ENCODE measurements around the gene FBLN1. TPM values are rescaled to one million over a fixed set of nuclear protein-coding genes. Genes with fewer than 3 reads are reported as not detected.

Gene FBLN1
- total RNA-seq, 1 donor from 2014 or later = 211 TPM

- no peaks in the 10 kb centered on the region for H3K9me3 Mint-ChIP-seq (ENCODE audit: unreplicated experiment)
Measured at GRCh38 chr22:45526768-45527360, 24.2 kb downstream of the FBLN1 start.

GRCh38 chr22:45527456-45527855 is 24.8 kb downstream of the FBLN1 start:
- peaks cover 22% of the 10 kb centered on the region for H3K4me1 Mint-ChIP-seq (ENCODE audit: unreplicated experiment)
- H3K27ac Mint-ChIP-seq (ENCODE audit: unreplicated experiment) = no peak overlapping the region
- H3K9me3 Mint-ChIP-seq (ENCODE audit: unreplicated experiment) = no peaks in the 10 kb centered on the region
- TF ChIP-seq CTCF (IDR thresholded peaks at IDR 0.05) = no peak
- DNase-seq (ENCODE audit: extremely low spot score, unreplicated experiment) = no peak
- peaks cover 19% of the 10 kb centered on the region for H3K36me3 Mint-ChIP-seq (ENCODE audit: unreplicated experiment)
- no peak overlapping the region for H3K4me3 Mint-ChIP-seq (ENCODE audit: unreplicated experiment)
- no peaks in the 10 kb centered on the region for H3K27me3 Mint-ChIP-seq (ENCODE audit: unreplicated experiment)

More at GRCh38 chr22:45526768-45527360, 24.2 kb downstream of the FBLN1 start:
- Mint-ChIP-seq H3K36me3 (ENCODE audit: unreplicated experiment) (peaks cover 21% of the 10 kb centered on the region), H3K27ac (ENCODE audit: unreplicated experiment) (no peak overlapping the region), H3K4me3 (ENCODE audit: unreplicated experiment) (no peak overlapping the region), H3K4me1 (ENCODE audit: unreplicated experiment) (peaks cover 16% of the 10 kb centered on the region), H3K27me3 (ENCODE audit: unreplicated experiment) (no peaks in the 10 kb centered on the region)
- no peak for DNase-seq (ENCODE audit: extremely low spot score, unreplicated experiment)
- no peak for TF ChIP-seq CTCF (IDR thresholded peaks at IDR 0.05)

- peaks cover 15% of the 10 kb centered on the region for H3K36me3 Mint-ChIP-seq (ENCODE audit: unreplicated experiment)
- peaks cover 24% of the 10 kb centered on the region for H3K4me1 Mint-ChIP-seq (ENCODE audit: unreplicated experiment)
- no peak overlapping the region for H3K4me3 Mint-ChIP-seq (ENCODE audit: unreplicated experiment)
- H3K27me3 Mint-ChIP-seq (ENCODE audit: unreplicated experiment) = no peaks in the 10 kb centered on the region
- DNase-seq (ENCODE audit: extremely low spot score, unreplicated experiment) = no peak
- H3K9me3 Mint-ChIP-seq (ENCODE audit: unreplicated experiment) = no peaks in the 10 kb centered on the region
- TF ChIP-seq CTCF (IDR thresholded peaks at IDR 0.05) = no peak
- no peak overlapping the region for H3K27ac Mint-ChIP-seq (ENCODE audit: unreplicated experiment)
Measured at GRCh38 chr22:45528046-45528445, 25.4 kb downstream of the FBLN1 start.

GRCh38 chr22:45529105-45529504 is 26.4 kb downstream of the FBLN1 start:
- Mint-ChIP-seq H3K4me1 (ENCODE audit: unreplicated experiment) (peaks cover 25% of the 10 kb centered on the region), H3K4me3 (ENCODE audit: unreplicated experiment) (no peak overlapping the region), H3K27me3 (ENCODE audit: unreplicated experiment) (no peaks in the 10 kb centered on the region), H3K36me3 (ENCODE audit: unreplicated experiment) (peaks cover 15% of the 10 kb centered on the region), H3K27ac (ENCODE audit: unreplicated experiment) (no peak overlapping the region), H3K9me3 (ENCODE audit: unreplicated experiment) (no peaks in the 10 kb centered on the region)
- no peak for DNase-seq (ENCODE audit: extremely low spot score, unreplicated experiment)
- no peak for TF ChIP-seq CTCF (IDR thresholded peaks at IDR 0.05)

- no peak for TF ChIP-seq CTCF (IDR thresholded peaks at IDR 0.05)
- Mint-ChIP-seq H3K27me3 (ENCODE audit: unreplicated experiment) (no peaks in the 10 kb centered on the region), H3K4me1 (ENCODE audit: unreplicated experiment) (peaks cover 35% of the 10 kb centered on the region), H3K4me3 (ENCODE audit: unreplicated experiment) (no peak overlapping the region), H3K9me3 (ENCODE audit: unreplicated experiment) (no peaks in the 10 kb centered on the region), H3K27ac (ENCODE audit: unreplicated experiment) (no peak overlapping the region), H3K36me3 (ENCODE audit: unreplicated experiment) (peaks cover 20% of the 10 kb centered on the region)
- DNase-seq (ENCODE audit: extremely low spot score, unreplicated experiment) = no peak
Measured at GRCh38 chr22:45529971-45530575, 27.4 kb downstream of the FBLN1 start.

All from osteocyte (in vitro differentiated cells).